Germinal center (tissue), 1 donor: ENCODE measurements around the gene OVOL1.

Source experiments
- DNase-seq: peaks from one replicate; pipeline ENCODE4 v3.0.0; 2012; ENCODE audit warnings: mixed read lengths, low spot score

The OVOL1 gene

DNA sequence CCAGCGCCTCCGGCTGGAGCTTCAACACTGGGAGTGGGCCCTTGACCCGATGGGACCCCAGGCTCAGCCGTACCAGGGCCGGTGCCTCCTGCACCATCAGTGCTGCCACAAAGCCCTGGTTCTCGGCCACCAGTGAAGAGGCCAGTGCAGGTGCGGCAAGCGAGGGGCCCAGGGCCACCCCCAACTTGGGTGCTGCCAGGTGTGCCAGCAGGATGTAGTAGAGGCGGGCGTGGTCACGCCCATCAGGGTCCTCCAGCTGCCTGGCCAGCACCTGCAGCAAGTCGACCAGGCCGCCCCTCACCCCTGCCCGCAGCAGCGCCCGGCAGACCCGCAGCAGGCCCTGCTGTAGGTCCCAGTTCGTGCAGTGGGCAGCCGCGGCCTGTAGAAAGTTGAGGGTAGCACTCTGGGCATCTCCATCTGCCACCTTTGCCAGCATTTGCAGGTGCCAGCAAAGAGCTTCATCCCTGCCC, 8.4 kb upstream of the OVOL1 start:
- no peak for DNase-seq

DNA sequence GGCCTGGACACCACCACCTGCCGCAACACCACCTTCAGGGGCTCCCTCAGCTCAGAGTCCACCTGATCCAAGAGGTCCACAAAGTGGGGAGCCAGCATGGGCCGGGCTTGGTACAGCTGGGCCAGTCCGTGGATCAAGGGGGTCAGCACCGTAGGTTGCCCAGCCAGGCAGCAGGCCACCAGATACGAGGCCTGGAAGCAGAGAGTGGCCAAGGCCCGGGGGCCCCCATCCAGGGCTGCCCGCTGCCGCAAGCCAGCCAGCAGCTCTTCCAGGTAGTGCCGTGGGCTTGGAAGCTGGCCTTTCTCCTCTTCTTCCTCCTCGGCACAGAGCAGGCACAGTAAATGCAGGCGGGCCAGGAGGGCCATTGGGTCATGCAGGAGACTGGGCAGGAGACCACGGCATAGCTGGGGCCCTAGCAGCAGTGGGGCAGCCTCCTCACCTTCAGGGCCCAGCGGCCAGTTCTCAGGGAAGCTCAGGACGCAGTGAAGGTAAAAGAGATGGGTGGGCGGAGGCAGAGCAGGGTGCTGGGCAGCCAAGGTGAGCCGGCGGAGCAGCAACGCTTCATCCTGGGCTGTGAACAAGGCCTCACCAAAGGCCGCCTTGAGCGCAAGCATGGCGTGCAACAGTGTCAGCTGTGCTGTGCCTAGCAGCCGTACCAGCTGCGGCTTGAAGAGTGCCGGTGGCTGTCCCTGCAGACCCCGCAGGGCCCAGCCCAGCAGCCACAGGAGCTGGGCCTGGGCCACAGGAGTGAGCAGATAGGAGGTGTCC, 7.8 kb upstream of the OVOL1 start:
- DNase-seq, result no peak

DNA sequence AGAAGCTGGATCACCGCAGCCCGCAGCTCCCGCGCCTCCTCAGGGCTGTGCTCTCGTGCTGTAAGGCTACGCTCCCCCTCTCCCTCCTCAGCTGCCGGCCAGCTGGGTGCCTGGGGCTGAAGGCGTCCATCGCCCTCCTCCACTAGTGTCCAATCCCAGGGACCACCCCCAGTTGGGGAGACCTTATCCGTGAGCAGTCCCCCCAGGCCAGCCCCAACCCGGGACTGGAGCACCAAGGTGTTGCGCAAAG, 7.3 kb upstream of the OVOL1 start:
- no peak for DNase-seq

DNA sequence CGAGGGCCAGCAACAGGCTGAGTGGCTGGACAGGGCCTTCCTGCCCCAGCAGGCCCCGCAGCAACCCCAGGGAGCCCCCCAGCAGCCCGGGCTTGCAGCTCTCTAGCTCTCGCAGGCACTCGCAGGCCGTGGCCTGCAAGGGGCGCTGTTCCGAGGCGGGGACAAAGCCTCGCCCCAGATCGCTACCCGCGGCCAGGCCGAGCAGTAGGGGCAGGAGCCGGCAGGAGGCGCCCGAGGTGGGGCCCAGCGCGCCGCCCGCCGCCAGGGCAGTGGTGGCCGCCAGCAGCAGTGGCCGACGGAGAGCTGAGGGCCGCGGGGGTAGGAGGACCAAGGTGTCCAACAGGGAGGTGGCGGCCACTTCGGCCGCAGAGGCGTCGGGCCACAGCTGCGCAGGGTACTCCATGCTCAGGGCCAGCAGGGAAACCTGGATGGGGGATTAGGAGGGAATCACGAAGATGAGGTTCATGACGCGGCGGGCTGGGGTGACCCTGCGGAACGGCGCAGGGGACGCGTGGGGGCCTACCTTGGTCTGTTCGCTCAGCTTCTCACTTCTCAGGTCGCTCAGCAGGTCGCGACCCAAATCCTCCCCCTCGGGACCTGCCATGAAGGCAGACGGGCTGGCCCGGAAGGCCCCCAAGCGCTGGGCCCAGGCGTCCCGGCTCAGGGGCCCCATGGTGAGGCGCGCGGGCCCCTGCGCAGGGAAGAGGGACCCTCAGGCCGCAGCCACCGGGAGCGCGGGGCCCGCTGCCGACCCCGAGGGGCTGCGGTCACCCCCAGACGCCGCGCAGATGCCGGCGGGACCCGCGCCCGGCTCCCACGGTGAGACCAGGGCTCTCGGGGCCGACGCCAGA, 6.7 kb upstream of the OVOL1 start:
- peak; percentile 83 for DNase-seq

DNA sequence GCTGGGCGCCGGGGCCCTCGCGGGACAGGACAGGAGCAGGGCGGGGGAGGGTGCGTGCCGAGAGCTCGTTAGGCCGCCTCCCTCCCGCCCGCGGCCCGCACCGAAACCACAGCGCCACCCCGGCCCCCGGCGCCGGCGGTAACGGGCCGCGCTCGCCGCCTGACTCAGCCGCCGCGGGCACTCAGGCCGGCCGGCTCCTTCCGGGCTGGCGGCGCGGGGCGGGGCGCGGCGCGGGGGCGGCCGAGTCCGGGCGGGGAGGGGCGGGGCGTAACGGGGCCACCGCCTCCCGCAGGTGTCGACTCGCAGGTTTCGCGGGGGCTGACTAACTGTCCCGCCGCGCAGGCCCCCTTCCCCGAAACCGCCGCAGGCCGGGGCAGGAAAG, 6.1 kb upstream of the OVOL1 start, which contains the start of gene AP5B1:
TSS of gene AP5B1 (minus strand) at position 207 of the 382 bp plus-strand sequence. CDS start 385 bp downstream, outside the sequence.
- DNase-seq, result peak; percentile 89

DNA sequence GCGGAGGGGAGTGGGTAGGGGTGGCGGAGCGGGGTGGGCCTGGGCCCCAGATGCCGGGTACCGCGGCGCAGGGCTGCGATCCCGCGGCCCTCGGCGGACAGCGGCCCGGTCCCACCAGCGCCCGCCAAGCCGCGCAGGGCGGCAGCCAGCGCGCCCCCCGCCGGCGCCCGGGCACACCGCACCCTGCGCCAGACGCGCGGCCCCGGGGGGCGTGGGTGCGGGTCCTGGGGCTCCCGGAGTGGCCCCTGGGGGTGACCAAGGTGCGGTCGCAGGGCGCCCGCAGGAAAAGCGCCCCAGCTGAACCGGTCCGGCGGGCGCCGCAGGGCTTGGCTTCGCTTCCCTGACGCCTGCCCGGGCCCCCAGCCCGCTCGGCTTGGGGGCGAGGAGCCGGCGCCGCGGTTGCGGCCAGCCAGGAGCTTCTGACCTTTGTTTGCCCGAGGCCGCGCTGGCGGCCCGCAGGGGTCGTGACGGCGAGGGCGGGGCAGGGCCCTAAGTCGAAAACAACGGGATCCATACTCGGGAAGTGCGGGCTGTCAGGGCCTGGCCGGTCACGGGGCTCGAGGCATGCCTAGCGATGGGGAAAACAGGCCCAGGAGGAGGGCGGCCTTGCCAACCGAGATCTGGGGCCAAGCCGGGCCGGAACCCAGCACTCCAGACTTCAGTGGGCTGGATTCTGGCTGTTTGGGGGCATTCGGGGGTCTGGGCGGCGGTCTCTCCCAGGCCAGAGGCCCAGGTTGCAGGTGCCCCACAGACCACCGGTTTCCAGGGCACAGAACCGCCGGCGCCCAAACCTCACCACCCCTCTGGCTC, 5.5 kb upstream of the OVOL1 start:
- peak; percentile 67 for DNase-seq

DNA sequence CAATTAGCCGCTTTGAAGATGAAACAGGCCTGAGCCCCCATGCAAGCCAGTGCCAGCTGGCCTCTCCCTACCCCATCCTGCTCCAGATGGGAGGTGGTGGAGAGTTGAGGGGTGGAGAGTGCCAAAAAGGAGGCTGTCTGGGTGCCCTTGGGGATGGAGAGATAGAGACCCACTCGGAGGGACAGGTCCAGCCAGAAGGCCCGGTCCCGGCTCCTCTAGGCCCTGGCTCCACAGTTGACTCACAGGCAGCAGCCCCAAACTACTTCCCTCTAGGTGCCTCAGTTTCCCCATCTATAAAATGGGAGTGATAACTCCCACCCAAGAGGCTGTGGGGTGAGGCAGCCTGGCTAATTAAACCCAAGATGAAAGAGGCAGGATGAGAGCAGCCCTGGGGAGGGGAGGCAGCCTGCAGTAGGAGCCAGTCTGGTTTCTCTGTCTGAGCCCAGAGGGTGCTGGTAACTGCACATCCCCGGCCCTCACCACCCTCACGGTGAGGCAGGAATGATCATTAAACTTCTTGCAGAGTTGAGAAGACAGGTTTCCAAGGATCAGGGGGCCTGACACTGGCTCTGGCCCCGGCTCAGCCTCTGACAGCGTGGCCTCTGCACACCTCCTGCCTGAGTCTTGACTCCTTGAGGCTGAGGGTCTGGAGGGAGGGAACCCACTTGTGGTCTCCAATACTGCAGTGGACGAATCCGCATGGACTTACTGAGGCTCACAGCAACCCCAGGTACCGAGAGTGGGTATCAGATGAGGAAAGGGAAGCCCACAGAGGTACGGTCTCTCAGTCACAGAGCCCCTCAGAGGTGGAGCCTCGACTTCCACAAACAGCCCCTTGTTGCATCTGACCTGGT, 4.7 kb upstream of the OVOL1 start:
- DNase-seq, result no peak

DNA sequence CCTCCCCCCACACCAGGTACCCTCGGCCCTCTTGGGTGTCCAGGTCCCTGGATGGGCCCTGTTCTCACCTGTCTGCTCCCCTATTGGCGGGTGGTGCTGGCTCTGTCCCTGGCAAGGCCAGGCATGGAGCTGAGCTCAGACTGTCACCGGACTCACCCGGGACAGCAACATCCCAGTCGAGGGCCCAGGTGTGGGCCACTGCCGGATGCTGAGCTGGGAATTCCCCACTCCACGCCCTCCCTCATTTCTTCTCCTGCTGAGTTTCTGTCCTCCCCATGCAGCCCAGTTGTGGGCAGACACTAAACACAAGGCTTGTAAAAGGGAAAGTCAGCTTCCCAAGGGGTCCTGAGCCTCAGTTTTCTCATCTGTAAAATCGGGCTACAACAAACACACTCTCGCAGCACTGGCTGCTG, 4.0 kb upstream of the OVOL1 start:
- DNase-seq, result no peak

DNA sequence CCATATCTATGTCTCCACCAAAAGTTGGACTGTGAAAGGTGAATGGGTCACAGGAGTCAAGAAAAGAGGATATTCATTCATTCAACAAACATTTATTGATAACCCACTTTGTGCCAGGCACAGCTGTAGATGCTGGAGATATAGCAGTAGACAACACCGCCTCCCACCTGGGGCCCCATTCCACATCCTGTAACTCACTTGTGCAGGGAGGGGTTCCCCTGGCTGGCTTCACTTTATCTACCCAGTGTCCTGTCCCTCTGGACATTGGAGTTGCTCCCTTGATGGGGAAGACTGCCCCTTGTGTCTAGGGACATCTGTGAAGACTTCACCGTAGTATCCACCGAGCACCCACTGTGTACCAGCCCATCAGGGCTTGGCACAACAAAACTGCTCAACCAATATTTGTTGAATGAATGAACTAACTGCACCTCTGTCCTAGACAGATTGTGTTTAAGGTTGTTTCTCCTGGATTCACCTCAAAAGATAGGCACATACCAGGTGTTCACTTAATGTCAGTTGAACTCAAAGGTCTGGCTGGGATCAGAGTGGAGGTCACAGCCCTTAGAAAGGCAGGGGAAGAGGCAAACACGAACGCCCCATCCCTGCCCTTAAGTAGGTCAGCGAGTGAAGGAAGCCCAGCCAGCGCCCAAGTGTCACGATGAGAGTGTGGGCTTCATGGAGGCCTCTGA, 1.4 kb upstream of the OVOL1 start:
- no peak for DNase-seq

DNA sequence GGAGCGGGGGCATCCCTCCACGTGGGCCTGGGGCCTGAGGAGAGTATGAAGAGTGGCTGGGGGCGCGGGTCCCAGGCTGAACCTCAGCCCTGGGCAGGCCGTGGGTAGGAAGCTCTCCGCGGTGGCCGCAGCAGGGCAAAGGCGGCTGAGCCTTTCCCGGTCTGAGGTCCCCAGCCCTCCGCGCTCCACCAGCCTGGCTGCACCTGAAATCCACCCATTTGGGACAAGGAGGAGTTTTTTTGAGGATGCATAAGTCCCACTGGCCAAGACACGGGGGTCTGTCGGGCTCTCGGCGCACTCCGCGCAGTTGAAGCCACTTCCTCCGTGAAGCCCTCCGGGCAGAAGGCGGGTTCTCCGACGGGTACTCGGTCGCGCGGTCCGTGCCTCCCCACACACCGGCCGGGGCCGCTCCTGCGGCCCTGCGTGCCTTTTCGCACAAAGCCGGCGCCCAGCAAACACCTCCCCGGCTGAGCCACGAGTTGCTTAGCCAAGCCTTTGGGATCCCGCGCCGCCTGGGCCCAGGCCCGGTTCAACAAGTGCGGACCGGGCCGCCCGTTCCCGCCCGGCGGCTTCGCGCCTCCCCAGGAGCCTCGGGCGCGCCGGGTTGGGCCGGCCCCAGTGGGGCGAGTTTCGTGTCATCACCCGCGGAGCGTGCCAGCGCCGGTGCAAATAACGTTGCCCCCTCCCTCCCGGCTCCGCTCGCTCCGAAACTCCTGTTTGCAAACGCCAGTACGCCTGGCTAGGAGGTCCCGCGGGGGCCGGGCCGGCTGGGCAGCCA, 666 bp upstream of the OVOL1 start:
- peak; percentile 47 for DNase-seq

DNA sequence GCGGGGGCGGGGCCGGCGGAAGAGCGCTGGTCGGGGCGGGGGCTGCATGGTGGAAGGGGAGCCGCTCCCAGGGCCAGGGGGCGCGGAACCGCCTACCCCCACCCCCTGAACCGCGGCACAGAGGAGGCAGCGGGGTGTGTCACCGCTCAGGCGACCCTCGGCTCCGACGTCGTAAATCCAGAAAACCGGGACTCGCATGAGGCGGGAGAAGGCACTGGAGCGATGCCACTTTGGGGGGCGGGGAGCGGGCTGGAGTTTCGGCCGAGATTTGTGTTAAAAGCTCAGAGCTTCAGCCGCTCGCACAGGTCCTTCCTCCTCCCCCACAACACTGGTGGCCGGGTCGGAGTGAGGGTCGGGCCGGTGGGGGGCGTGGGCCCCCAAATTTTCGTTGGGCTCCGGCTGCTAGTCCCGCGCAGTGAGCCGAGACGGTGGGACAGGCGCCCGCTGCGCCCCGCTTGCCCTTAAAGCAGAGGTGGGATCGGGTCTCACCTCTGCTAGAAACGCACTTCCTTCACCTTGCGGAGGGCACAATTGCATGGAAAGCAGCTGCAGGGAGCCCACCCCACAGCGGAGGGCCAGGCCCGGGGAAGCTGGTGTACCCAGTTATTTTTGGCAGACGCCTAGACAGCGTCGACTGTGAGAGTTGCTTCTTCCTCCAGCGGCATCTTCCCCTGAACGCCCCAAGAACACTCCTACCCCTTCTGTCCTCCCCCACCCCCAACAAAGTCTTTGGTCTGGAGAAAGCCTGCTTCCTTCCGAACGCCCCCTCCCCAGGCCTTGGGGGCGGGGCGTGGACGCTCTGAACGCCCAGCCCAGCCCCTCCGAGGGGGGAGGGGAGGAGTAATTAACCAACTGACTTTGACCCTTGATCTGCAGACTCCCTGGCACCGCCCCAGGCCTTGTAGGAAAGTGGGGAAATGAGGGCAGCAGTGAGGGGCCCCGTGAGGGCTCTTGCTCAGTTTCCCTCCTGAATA, 1.1 kb downstream of the OVOL1 start:
- peak; percentile 43 for DNase-seq

DNA sequence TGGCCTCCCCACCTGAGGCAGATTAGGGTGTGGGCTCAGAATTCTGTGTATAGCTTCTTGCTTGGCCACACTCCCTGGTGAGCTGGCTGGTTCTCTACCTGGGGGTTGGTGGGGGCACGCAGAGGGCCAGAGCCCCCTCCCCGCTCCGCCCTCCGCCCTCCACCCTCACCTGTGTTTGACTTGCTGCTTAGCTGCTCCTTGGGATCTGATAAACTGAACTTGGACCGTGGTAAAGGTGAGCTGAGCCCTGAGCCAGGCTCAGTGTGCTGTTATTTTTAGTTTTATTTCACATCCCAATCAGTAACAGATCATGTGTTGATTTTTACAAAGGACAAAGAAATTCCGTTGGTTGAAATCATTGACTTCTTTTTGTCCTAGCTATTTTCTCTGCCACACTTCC, 2.0 kb downstream of the OVOL1 start:
- no peak for DNase-seq

DNA sequence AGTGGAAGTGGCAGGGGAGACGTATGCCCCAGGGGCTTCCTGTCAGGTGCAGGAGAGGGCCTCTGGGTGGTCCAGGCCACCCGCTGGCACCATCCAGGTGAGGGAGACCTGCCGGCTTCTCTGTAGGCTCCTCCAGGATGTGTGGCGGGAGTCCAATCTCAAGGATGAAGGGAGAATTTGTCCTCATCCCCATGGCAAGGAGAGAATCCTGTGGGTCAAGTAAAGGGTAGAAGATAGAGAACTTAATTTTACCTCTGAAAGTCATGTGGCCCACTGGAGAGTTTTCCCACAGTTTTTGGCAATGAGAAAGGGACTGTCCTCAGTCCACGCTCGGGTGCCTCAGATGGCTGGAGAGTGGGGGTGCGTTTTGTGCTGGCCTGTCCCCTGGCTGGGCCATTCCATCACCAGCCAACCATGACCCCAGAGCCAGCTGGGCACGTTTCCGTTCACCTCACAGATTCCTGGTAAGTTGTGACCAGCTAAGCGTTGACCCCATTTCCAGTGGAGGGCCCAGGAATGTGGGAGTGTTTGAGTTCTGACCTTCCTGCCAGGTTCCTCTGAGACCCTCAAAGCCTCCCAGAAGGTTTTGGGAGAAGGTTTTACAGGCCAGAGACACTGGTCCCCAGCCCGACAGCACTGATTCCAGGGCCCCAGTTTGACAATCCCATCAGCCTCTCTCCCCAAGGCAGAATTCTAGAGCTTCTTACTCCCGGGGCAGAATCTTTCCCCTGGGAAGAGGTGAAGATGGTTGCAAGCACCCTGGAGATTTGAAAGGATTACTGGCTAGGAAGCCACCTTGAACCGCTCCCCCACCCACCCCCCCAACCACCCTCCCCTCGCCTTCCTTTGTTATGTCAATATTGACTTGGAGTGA, 2.6 kb downstream of the OVOL1 start:
- no peak for DNase-seq

DNA sequence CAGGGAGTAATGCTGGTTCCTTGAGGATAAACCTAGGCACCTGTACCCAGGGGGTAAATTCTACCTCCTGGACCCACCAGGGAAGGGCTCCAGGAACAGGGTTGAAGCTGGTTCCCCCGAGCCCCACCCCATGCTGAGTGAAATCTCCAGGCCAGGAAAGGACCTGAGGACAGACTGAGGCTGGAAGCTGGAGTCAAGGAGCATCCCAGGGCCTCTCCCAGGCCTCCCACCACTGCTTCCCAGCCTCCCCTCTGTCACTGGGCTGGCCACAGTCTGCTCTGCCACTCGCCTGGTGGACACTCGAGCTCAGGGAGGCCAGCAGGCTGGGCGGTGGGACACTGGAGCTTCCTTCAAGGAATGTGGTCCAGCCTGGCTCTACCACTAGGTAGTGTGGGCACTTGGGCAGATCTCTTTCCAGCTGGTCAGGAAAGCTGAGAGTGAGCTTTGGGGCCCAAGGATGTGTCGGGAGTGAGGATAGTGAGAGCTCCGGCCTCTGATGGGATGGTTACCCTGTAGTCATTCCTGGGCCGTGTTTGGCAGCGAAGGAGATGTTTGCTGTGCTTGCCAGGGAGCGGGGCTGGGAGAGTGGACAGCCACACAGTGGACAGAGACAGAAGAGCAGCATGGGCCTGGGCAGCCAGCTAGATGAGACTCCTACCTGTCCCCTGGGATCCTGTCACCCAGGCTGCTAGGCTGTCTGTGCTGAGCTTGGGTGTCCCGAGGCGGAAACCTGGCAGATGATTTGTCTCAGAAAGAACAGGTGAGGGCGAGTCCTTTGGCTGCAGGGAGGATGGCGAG, 3.4 kb downstream of the OVOL1 start:
- no peak for DNase-seq

DNA sequence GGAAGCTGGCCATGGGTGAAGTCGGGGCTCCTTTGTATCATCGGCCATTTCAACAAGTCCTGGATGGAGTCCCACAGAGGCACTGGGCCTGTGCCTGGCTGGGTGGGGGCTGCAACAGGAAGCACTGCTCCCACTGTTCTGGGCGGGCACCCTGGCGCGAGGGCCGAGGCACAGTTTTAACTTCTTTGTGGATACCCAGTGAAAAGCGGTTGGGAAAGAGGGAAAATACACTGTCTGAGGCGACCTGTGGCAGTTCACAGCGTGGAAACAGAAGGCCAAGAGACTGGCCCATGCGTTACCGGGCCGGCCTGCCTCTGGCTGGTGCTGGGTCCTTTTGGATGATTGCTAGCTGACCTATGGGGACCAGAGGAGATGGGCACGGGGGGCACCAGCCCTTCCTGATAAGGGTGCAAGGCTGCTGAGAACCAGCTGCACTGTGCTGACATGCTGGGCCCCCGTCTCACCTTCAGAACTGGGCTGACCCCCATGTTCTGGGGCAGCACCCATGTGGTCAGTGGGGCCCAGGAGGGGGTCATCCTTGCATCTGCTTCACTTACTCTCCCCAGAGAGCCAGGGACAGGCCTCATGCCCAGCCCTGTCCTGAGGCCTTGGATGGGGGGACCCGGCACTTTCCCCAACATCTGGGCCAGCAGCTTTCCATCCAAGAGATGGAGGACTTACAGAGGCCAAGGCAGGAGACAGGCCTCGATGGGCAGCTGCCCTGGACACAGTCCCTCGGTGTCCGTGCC, 4.2 kb downstream of the OVOL1 start:
- DNase-seq, result no peak

DNA sequence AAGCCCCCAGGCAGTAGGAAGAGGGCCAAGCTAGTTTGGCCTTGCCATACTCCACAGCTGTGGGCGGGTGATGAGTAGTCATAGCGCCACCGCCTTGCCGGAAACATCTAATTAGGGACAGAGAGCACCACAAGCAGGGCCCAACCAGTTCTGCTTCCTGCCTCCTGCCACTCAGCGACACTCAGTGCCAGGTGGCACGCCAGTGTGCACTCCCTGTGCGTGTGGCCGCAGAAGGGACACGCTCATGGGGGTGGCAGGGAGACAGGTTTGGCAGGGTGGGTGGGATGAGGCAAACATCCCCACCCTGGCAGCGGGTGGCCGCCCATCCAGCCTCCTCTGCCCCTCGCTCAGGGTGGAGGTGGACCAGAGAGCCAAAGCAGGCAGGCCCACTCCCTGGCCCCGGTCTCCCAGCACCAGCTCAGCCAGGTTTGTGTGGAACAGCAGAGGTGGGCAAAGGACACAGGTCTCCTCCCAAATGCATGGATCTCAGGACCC, 4.9 kb downstream of the OVOL1 start:
- peak; percentile 47 for DNase-seq
